Neural progenitor cell (in vitro differentiated cells): ENCODE data around the gene HSD17B2. TPM values are rescaled to one million over a fixed set of nuclear protein-coding genes. Genes with fewer than 3 reads are reported as not detected.
"Not testable (repeated sequence)": the region's sequence is repeated elsewhere in the genome, so short reads cannot be mapped to it uniquely, and the experiment has no call there.

Experiments
- DNase-seq: peaks from one replicate; pipeline ENCODE4 v3.0.0-alpha.2; 2016; ENCODE audit warnings: low spot score
- H2AFZ ChIP-seq: fragments of 200-600 bp; sonication (generic); replicated peaks from 2 replicates; pipeline ENCODE4 v1.6.1; 2016; ENCODE audit warnings: antibody characterized with exemption
- H3F3A ChIP-seq: fragments of 200-600 bp; sonication (generic); 2 replicates; pipeline ENCODE4 v1.6.1; 2016; ENCODE audit warnings: antibody characterized with exemption, low read depth
- H3K27ac ChIP-seq: fragments of 200-600 bp; sonication (generic); 2 replicates; pipeline ENCODE4 v1.5.1; 2016; ENCODE audit warnings: mild to moderate bottlenecking
- H3K27me3 ChIP-seq: fragments of 200-600 bp; sonication (generic); 2 replicates; pipeline ENCODE4 v1.6.1; 2016; ENCODE audit warnings: mild to moderate bottlenecking, moderate library complexity
- H3K36me3 ChIP-seq: fragments of 200-600 bp; sonication (generic); 2 replicates; pipeline ENCODE4 v1.5.1; 2016
- H3K4me1 ChIP-seq: fragments of 200-600 bp; sonication (generic); 2 replicates; pipeline ENCODE4 v1.6.1; 2016; ENCODE audit warnings: mixed run types
- H3K4me2 ChIP-seq: fragments of 200-600 bp; sonication (generic); 2 replicates; pipeline ENCODE4 v1.6.1; 2016
- H3K4me3 ChIP-seq: fragments of 200-600 bp; sonication (generic); 2 replicates; pipeline ENCODE4 v1.5.1; 2016
- H3K79me2 ChIP-seq: fragments of 200-600 bp; sonication (generic); 2 replicates; pipeline ENCODE4 v1.6.1; 2016; ENCODE audit warnings: low read depth
- H3K9ac ChIP-seq: fragments of 200-600 bp; sonication (generic); 2 replicates; pipeline ENCODE4 v1.6.1; 2016
- H3K9me3 ChIP-seq: fragments of 200-600 bp; sonication (generic); 2 replicates; pipeline ENCODE4 v1.5.1; 2016; ENCODE audit warnings: low read depth
- H4K20me1 ChIP-seq: fragments of 200-600 bp; sonication (generic); 2 replicates; pipeline ENCODE4 v1.6.1; 2016; ENCODE audit warnings: low read depth
- H3K27ac Mint-ChIP-seq: 3 replicates; pipeline ENCODE4 v1.8.0; 2021; ENCODE audit warnings: mixed read lengths
- H3K27me3 Mint-ChIP-seq: 2 replicates; pipeline ENCODE4 v1.8.0; 2022; ENCODE audit warnings: low read depth, mild to moderate bottlenecking, inconsistent platforms, moderate library complexity, mixed read lengths; ENCODE audit not compliant: insufficient read depth
- H3K36me3 Mint-ChIP-seq: 3 replicates; pipeline ENCODE4 v1.8.0; 2021; ENCODE audit warnings: mixed read lengths
- H3K4me1 Mint-ChIP-seq: 3 replicates; pipeline ENCODE4 v1.8.0; 2021; ENCODE audit warnings: mixed read lengths
- H3K4me3 Mint-ChIP-seq: 3 replicates; pipeline ENCODE4 v1.8.0; 2021; ENCODE audit warnings: mild to moderate bottlenecking, moderate library complexity, mixed read lengths
- H3K9me3 Mint-ChIP-seq: 3 replicates; pipeline ENCODE4 v1.8.0; 2020; ENCODE audit warnings: mixed read lengths
- CTCF ChIP-seq: fragments of 200-600 bp; sonication (generic); IDR thresholded peaks from 2 replicates; pipeline ENCODE4 v1.5.1; 2017; ENCODE audit warnings: antibody characterized with exemption, mild to moderate bottlenecking
- EZH2 ChIP-seq: fragments of 200-600 bp; sonication (generic); IDR thresholded peaks from 2 replicates; pipeline ENCODE4 v1.6.1; 2017; ENCODE audit warnings: antibody characterized with exemption, mild to moderate bottlenecking, moderate library complexity
- EZH2phosphoT487 ChIP-seq: fragments of 200-600 bp; sonication (generic); IDR thresholded peaks from 2 replicates; pipeline ENCODE4 v1.6.1; 2017; ENCODE audit warnings: antibody characterized with exemption
- total RNA-seq: library from RNA; depleted of rRNA; stranded (reverse); fragments of >200 nt; gene quantifications from 2 replicates; pipeline ENCODE4 v1.2.3, GENCODE V29; 2015; ENCODE audit warnings: low replicate concordance

The HSD17B2 gene
- total RNA-seq, 1 donor from 2014 or later = not detected

- DNase-seq = no peak
- Histone ChIP-seq H3K36me3 (no peaks in the 10 kb centered on the region), H4K20me1 (no peaks in the 10 kb centered on the region), H3K27ac (no peak overlapping the region), H3K4me3 (peak overlapping the region; percentile 13), H2AFZ (peak overlapping the region; percentile 72), H3K4me1 (peaks cover 5% of the 10 kb centered on the region), H3K9ac (no peak overlapping the region), H3K4me2 (peak overlapping the region; percentile 58), H3F3A (no peaks in the 10 kb centered on the region), H3K27me3 (no peaks in the 10 kb centered on the region), H3K9me3 (no peaks in the 10 kb centered on the region), H3K79me2 (no peaks in the 10 kb centered on the region)
- Mint-ChIP-seq H3K4me3 (no peak overlapping the region), H3K36me3 (peaks cover 16% of the 10 kb centered on the region), H3K27ac (peak overlapping the region; percentile 14), H3K4me1 (peaks cover 6% of the 10 kb centered on the region), H3K9me3 (peaks cover 6% of the 10 kb centered on the region), H3K27me3 (no peaks in the 10 kb centered on the region)
- TF ChIP-seq EZH2phosphoT487 (no peak), EZH2 (no peak), CTCF (no peak)
Observed at GRCh38 chr16:82138478-82139285, 103.6 kb downstream of the HSD17B2 start.

GRCh38 chr16:82139286-82139571 is 104.2 kb downstream of the HSD17B2 start:
- peak overlapping the region; percentile 72 for H2AFZ ChIP-seq
- H3K9me3 ChIP-seq, H4K20me1 ChIP-seq, H3K9me3 Mint-ChIP-seq, H3K4me1 Mint-ChIP-seq, DNase-seq, H3K79me2 ChIP-seq, H3K27me3 Mint-ChIP-seq, H3K36me3 ChIP-seq, H3K4me3 Mint-ChIP-seq, H3K9ac ChIP-seq, H3K27ac ChIP-seq, H3K27me3 ChIP-seq, H3F3A ChIP-seq, H3K4me1 ChIP-seq: not testable (repeated sequence)
- H3K4me3 ChIP-seq = peak overlapping the region; percentile 13
- Mint-ChIP-seq H3K36me3 (peaks cover 16% of the 10 kb centered on the region), H3K27ac (peak overlapping the region; percentile 14)
- H3K4me2 ChIP-seq = peak overlapping the region; percentile 58

GRCh38 chr16:82146556-82146955 is 111.5 kb downstream of the HSD17B2 start:
- Mint-ChIP-seq H3K4me1 (peaks cover 4% of the 10 kb centered on the region), H3K4me3 (no peak overlapping the region), H3K36me3 (peaks cover 45% of the 10 kb centered on the region), H3K27me3 (no peaks in the 10 kb centered on the region), H3K9me3 (peaks cover 5% of the 10 kb centered on the region), H3K27ac (no peak overlapping the region)
- peaks cover 14% of the 10 kb centered on the region for H3K4me1 ChIP-seq
- H3K36me3 ChIP-seq = peaks cover 13% of the 10 kb centered on the region
- no peak overlapping the region for H3K9ac ChIP-seq
- no peaks in the 10 kb centered on the region for H3K9me3 ChIP-seq
- peaks cover 5% of the 10 kb centered on the region for H3F3A ChIP-seq
- no peaks in the 10 kb centered on the region for H3K27me3 ChIP-seq
- TF ChIP-seq EZH2phosphoT487 = no peak
- TF ChIP-seq CTCF = no peak
- no peak for TF ChIP-seq EZH2
- no peak overlapping the region for H3K4me2 ChIP-seq
- H3K27ac ChIP-seq = no peak overlapping the region
- no peak overlapping the region for H3K4me3 ChIP-seq
- DNase-seq = no peak
- peaks cover 9% of the 10 kb centered on the region for H3K79me2 ChIP-seq
- no peaks in the 10 kb centered on the region for H4K20me1 ChIP-seq
- no peak overlapping the region for H2AFZ ChIP-seq

GRCh38 chr16:82146957-82147356 is 111.9 kb downstream of the HSD17B2 start:
- no peaks in the 10 kb centered on the region for H4K20me1 ChIP-seq
- H3K27ac Mint-ChIP-seq = no peak overlapping the region
- H3K4me1 Mint-ChIP-seq = peaks cover 4% of the 10 kb centered on the region

More at GRCh38 chr16:82146957-82147356, 111.9 kb downstream of the HSD17B2 start:
- Histone ChIP-seq H2AFZ (no peak overlapping the region), H3K4me1 (peaks cover 14% of the 10 kb centered on the region), H3K4me3 (no peak overlapping the region), H3F3A (peaks cover 5% of the 10 kb centered on the region), H3K9me3 (no peaks in the 10 kb centered on the region), H3K27me3 (no peaks in the 10 kb centered on the region), H3K36me3 (peaks cover 13% of the 10 kb centered on the region), H3K4me2 (no peak overlapping the region), H3K79me2 (peaks cover 13% of the 10 kb centered on the region), H3K9ac (no peak overlapping the region), H3K27ac (no peak overlapping the region)
- peaks cover 2% of the 10 kb centered on the region for H3K9me3 Mint-ChIP-seq
- H3K27me3 Mint-ChIP-seq = no peaks in the 10 kb centered on the region
- no peak overlapping the region for H3K4me3 Mint-ChIP-seq
- peaks cover 46% of the 10 kb centered on the region for H3K36me3 Mint-ChIP-seq
- TF ChIP-seq EZH2 (no peak), CTCF (no peak), EZH2phosphoT487 (no peak)
- no peak for DNase-seq
